Stomach (tissue), 9 donors: ENCODE measurements around the gene VAV3. TPM values are rescaled to one million over a fixed set of nuclear protein-coding genes. Genes with fewer than 3 reads are reported as not detected.
"Not testable (repeated sequence)": the region's sequence is repeated elsewhere in the genome, so short reads cannot be mapped to it uniquely, and the experiment has no call there.

Source experiments
- DNase-seq, 2 donors: peaks; one replicate each; pipeline versions ENCODE4 v3.0.0 to v3.0.0-alpha.2; 2013 to 2019
- H3K27ac ChIP-seq, 5 donors: fragments of 200-600 bp in 4 of 5; sonication (generic) in 4 of 5; one replicate each; pipeline ENCODE4 v1.5.1; 2013 to 2019; ENCODE audit warnings: mild to moderate bottlenecking in 1 of 5, moderate library complexity in 1 of 5
- H3K27me3 ChIP-seq, 3 donors: fragments of 200-600 bp; sonication (generic); one replicate each; pipeline ENCODE4 v1.5.1; 2017 to 2019; ENCODE audit warnings: mixed run types in 1 of 3
- H3K36me3 ChIP-seq, 4 donors: fragments of 200-600 bp; sonication (generic); 1 replicate in 3 of 4; 2 replicates in 1 of 4; pipeline ENCODE4 v1.5.1; 2016 to 2019
- H3K4me1 ChIP-seq, 4 donors: fragments of 200-600 bp; sonication (generic); one replicate each; pipeline ENCODE4 v1.5.1; 2016 to 2019
- H3K4me3 ChIP-seq, 4 donors: fragments of 200-600 bp; sonication (generic) in 3 of 4; one replicate each; pipeline ENCODE4 v1.5.1; 2016 to 2019; ENCODE audit warnings: mild to moderate bottlenecking in 1 of 4
- H3K9me3 ChIP-seq, 4 donors: fragments of 200-600 bp; sonication (generic); one replicate each; pipeline ENCODE4 v1.5.1; 2016 to 2019
- CTCF ChIP-seq, 7 experiments: fragments of 450-650 bp in 4 of 7; fragments of 200-600 bp in 3 of 7; sonication (generic) in 3 of 7; IDR thresholded peaks; one replicate each; pipeline ENCODE4 v1.5.1; 2016 to 2019; ENCODE audit warnings: antibody characterized with exemption in 7 of 7, control low read depth in 2 of 7, mild to moderate bottlenecking in 1 of 7
- EP300 ChIP-seq: sonication (generic); formaldehyde crosslinking; IDR thresholded peaks from one replicate; pipeline ENCODE4 v1.6.1; 2017; ENCODE audit warnings: antibody characterized with exemption
- POLR2A ChIP-seq, 4 donors: fragments of 450-650 bp; IDR thresholded peaks; one replicate each; pipeline ENCODE4 v1.6.1; 2016; ENCODE audit warnings: antibody characterized with exemption in 4 of 4, control low read depth in 2 of 4, mild to moderate bottlenecking in 1 of 4, moderate library complexity in 1 of 4
- POLR2AphosphoS5 ChIP-seq, 3 donors: sonication (generic); formaldehyde crosslinking; IDR thresholded peaks; one replicate each; pipeline ENCODE4 v1.6.1; 2016; ENCODE audit warnings: antibody characterized with exemption in 3 of 3
- WGBS, 5 donors: extraction: QIAGEN DNeasy Blood & Tissue Kit in 3 of 5; methylation state at CpG; one replicate each; pipeline versions ENCODE4 v1.1.5 to v1.1.7; 2013 to 2018; 5-methylcytosine and 5-hydroxymethylcytosine counted together
- intact Hi-C: fragments of 100-400 bp; cut with DNase I; formaldehyde crosslinking; loops from one replicate; pipeline ENCODE4 v1.15.1; 2023; ENCODE audit warnings: low total_unique reads
- polyA plus RNA-seq, 3 donors: library from polyadenylated mRNA; stranded (reverse); fragments of 200-250 nt; gene quantifications; one replicate each; pipeline ENCODE4 v1.2.3, GENCODE V29; 2013
- total RNA-seq, 5 donors: library from RNA; depleted of rRNA; stranded (reverse); fragments of >200 nt; gene quantifications; one replicate each; pipeline versions ENCODE4 v1.1.0 to v1.2.3, GENCODE V29; 2014 to 2016
- donor health status: healthy with polysubstance abuse.
- donor health status: Bipolar disorder and iron deficiency.
- donor health status: healthy.

The VAV3 gene
- total and polyA plus RNA-seq, 8 donors, result 5.7 to 29.3 (median 6.9) TPM

- Histone ChIP-seq H3K9me3 (no peaks in the 10 kb centered on the region), H3K4me3 (no peak overlapping the region), H3K36me3 (no peaks in the 10 kb centered on the region), H3K4me1 (peaks cover 0 to 8% (median 0%) of the 10 kb centered on the region in 4 donors), H3K27me3 (no peaks in the 10 kb centered on the region), H3K27ac (peak overlapping the region in 1 of 5 donors; percentile 53)
- DNase-seq, result peak; percentile 17 to 30
- no peak for TF ChIP-seq CTCF (IDR thresholded peaks at IDR 0.05)
- TF ChIP-seq POLR2AphosphoS5 (IDR thresholded peaks at IDR 0.05), result no peak
- TF ChIP-seq POLR2A (IDR thresholded peaks at IDR 0.05), result no peak
- intact Hi-C loops, result no loop called here
- WGBS, 5 donors, result 58 to 73% (median 65%) methylated on average over 3 of the region's 3 CpGs
Measured at GRCh38 chr1:107895403-107896191, 69.4 kb downstream of the VAV3 start.

- Histone ChIP-seq H3K27me3 (no peaks in the 10 kb centered on the region), H3K4me1 (peaks cover 0 to 8% (median 0%) of the 10 kb centered on the region in 4 donors), H3K36me3 (no peaks in the 10 kb centered on the region), H3K27ac (peak overlapping the region in 2 of 5 donors; percentile 14 to 42), H3K4me3 (no peak overlapping the region), H3K9me3 (no peaks in the 10 kb centered on the region)
- WGBS, 5 donors, result 20 to 45% (median 33%) methylated on average over 1 of the region's 1 CpG
- TF ChIP-seq POLR2A (IDR thresholded peaks at IDR 0.05) (no peak), EP300 (no peak), POLR2AphosphoS5 (IDR thresholded peaks at IDR 0.05) (no peak), CTCF (IDR thresholded peaks at IDR 0.05) (no peak)
- intact Hi-C loops, result no loop called here
- no peak for DNase-seq
Measured at GRCh38 chr1:107894605-107895004, 70.4 kb downstream of the VAV3 start.

- H3K9me3 ChIP-seq, H3K36me3 ChIP-seq, H3K4me3 ChIP-seq, DNase-seq, H3K4me1 ChIP-seq, H3K27ac ChIP-seq, H3K27me3 ChIP-seq, intact Hi-C loops: not testable (repeated sequence)
- WGBS, 5 donors, result 96 to 100% (median 99%) methylated on average over 2 of the region's 2 CpGs
Measured at GRCh38 chr1:107893350-107893749, 71.6 kb downstream of the VAV3 start.

- intact Hi-C loops, result loop anchor here (10.0 kb wide), 1 partner anchor 75 kb away; no protein-coding TSS in a partner anchor
- Histone ChIP-seq H3K4me3 (no peak overlapping the region), H3K4me1 (peaks cover 0 to 1% (median 0%) of the 10 kb centered on the region in 4 donors), H3K9me3 (no peaks in the 10 kb centered on the region), H3K27ac (no peak overlapping the region), H3K36me3 (no peaks in the 10 kb centered on the region), H3K27me3 (no peaks in the 10 kb centered on the region)
- no peak for DNase-seq
- WGBS, 5 donors, result 57 to 77% (median 61%) methylated on average over 2 of the region's 2 CpGs
- TF ChIP-seq EP300 (no peak), POLR2AphosphoS5 (IDR thresholded peaks at IDR 0.05) (no peak), POLR2A (IDR thresholded peaks at IDR 0.05) (no peak), CTCF (IDR thresholded peaks at IDR 0.05) (no peak)
Measured at GRCh38 chr1:107889524-107889923, 75.5 kb downstream of the VAV3 start.

- intact Hi-C loops, result loop anchor here (10.0 kb wide), 1 partner anchor 69 kb away; no protein-coding TSS in a partner anchor
- Histone ChIP-seq H3K4me3 (no peak overlapping the region), H3K36me3 (no peaks in the 10 kb centered on the region), H3K27me3 (no peaks in the 10 kb centered on the region), H3K27ac (no peak overlapping the region), H3K9me3 (no peaks in the 10 kb centered on the region), H3K4me1 (peaks cover 0 to 12% (median 3%) of the 10 kb centered on the region in 4 donors)
- DNase-seq, result peak; percentile 24 to 48
- TF ChIP-seq EP300 (no peak), CTCF (IDR thresholded peaks at IDR 0.05) (no peak), POLR2A (IDR thresholded peaks at IDR 0.05) (no peak), POLR2AphosphoS5 (IDR thresholded peaks at IDR 0.05) (no peak)
Measured at GRCh38 chr1:107883562-107883961, 81.4 kb downstream of the VAV3 start.
